GM18526 (cell line): Measurements from ENCODE around the gene UBIAD1.

Experiments
- POLR2A ChIP-seq: IDR thresholded peaks from 3 replicates; pipeline ENCODE4 v1.6.1; 2011; ENCODE audit not compliant: insufficient read length; ENCODE audit errors: extremely low read depth

Gene UBIAD1

DNA sequence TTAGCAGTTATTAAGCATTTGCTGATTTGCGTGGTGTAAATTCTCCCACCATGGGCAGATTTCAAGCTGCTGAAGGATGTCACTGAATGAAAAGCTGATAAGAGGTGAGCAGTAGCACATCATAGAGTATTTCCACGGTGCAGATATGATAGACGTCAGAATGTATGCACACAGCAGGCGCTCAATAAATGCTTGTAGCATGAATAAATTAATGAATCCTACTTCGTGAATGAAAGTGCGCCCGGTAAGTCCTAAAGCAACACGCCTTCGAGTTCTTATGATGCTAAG lies 510 bp upstream of the UBIAD1 start:
- TF ChIP-seq POLR2A, result no peak

DNA sequence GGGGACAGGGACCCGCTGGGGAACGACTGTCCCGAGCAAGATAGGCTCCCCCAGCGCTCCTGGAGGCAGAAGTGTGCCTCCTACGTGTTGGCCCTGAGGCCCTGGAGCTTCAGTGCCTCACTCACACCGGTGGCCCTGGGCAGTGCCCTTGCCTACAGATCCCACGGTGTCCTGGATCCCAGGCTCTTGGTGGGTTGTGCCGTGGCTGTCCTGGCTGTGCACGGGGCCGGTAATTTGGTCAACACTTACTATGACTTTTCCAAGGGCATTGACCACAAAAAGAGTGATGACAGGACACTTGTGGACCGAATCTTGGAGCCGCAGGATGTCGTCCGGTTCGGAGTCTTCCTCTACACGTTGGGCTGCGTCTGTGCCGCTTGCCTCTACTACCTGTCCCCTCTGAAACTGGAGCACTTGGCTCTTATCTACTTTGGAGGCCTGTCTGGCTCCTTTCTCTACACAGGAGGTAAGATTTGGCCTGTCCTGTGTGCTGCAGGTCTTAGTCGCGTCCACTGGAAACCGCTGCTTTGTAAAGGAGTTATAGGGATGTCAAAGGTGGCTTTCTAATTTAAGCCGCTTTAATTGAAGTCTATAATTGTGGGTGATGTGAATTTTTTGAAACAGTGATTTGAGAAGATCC lies 717 bp downstream of the UBIAD1 start:
- no peak for TF ChIP-seq POLR2A

DNA sequence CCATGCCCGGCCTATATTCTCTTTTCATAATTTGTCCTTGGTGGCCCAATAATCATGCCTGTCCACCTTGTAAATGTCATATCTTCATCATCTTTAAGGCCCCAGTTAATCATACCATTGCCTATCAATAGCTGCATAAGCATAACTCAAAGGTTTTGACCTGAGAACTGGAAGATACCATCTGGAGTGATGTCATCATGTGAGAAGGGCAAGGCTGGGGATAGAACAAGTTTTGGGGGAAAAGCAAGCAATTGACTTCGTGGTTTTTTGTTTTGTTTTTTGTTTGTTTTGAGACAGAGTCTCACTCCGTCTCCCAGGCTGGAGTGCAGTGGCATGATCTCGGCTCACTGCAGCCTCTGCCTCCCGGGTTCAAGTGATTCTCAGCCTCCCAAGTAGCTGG lies 6.2 kb downstream of the UBIAD1 start:
- no peak for TF ChIP-seq POLR2A

DNA sequence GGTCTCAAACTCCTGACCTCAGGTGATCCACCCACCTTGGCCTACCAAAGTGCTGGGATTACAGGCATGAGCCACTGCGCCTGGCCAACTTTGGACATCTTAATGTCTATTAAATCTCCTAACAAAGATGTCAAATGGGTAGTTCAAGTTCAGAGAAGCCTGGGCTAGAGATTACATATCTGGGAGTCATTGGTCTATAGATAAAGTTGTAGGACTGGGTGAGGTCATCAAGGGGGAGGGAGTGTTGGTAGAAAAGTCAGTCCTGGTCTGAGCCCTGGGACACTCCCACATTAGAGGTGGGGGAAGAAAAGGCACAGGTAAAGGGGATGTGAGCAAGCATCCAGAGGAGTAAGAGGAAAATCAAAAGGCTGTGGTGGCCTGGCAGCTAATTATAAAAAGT lies 6.6 kb downstream of the UBIAD1 start:
- no peak for TF ChIP-seq POLR2A

DNA sequence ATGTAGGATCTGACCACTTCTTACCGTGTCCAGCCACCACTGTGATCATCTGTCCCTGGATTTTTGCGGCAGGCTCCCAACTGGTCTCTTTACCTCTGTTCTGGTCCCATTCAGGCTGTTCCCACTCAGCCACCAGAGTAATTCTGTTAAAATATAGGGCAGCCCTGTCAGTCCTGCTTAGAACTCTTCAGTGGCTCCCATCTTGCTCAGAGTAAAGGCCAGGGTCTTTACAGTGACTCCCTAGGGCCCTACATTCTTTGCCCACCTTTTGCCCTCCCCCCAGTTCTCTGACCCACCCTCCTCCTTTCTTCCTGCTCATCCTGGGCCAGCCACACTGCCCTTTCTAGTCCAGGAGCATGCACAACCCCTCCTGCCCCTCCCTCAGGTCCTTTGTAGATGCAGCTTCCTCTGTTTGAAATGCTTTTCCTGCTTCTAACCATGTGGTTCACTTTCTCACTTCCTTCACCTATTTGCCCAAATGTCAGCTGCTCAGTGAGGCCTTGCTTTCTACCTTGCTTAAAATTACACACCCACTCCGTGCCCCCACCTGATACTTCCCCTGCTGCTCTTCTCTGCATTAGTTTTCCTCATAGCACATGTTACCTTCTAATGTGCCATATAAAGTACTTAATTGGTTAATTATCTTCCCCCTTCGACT lies 7.8 kb downstream of the UBIAD1 start:
- no peak for TF ChIP-seq POLR2A

DNA sequence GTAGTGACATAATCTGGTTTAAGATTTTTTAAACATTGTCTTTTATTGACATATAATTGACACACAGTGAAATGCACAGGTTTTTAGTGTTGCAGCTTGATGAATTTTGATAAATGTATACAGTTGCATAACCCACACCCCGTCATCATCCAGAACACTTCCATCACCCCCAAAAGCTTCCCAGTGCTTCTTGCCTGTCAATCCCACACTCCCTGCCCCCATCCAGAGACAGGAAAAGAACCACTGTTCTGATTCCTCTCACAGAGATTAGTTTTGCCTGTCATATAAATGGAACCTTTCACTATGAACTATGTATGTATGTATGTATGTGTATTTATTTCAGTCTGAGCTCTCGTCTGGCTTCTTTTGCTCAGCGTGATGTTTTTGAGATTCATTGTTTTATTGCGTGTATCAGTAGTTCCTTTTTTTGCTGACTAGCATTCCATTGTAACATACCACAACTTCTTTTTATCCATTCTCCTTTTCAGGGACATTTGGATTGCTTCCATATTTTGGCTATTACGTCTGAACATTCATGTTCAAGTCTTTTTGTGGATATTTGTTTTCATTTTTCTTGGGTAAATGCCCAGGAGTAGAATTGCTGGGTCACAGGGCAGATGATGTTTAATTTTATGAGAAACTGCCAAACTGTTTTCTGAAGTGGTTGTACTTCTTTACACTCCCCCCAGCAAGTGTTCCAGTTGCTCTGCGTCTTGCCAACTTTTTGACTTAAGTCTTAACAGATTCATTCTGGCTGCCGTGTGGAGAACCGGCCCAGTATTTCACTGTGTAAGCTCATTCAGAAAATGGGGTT lies 8.7 kb downstream of the UBIAD1 start:
- no peak for TF ChIP-seq POLR2A

DNA sequence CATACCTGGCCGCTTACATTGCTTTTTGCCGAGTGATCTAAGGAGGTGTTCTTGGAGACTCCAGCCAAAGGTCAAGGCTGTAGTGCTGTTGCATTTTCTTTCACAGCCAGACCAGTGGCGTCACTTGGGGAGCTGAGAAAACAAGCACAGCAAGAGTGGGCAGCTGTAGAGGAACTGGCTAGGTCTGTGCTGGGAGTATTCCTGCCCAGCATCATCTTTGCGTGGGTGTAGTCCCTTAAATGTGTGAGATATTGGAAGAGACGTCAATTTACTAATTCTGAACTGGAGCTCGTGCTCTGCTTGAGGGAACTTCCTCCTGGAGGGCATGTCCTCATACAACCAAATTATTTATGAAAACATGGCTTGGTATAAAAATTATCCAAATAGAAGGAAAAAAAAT lies 10.2 kb downstream of the UBIAD1 start:
- TF ChIP-seq POLR2A, result no peak

DNA sequence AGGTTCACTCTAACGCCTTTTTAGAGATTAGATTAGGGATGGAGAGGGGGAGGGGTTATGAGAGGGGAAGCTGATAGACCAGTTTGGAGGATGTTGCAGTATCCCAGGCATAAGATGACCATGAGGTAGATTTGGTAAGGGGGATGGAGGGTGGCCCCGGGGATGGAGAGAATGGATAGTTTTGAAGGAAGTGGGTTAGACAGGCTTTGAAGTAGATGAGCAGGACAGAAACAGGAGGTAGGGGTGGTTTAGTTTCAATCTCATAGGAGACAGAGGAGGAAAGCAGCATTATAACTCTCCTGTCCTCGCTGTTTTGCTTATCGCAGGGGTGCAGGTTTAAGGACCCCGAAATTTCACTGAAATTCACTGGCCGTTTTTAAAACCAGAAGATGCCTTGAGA lies 11.8 kb downstream of the UBIAD1 start:
- no peak for TF ChIP-seq POLR2A

DNA sequence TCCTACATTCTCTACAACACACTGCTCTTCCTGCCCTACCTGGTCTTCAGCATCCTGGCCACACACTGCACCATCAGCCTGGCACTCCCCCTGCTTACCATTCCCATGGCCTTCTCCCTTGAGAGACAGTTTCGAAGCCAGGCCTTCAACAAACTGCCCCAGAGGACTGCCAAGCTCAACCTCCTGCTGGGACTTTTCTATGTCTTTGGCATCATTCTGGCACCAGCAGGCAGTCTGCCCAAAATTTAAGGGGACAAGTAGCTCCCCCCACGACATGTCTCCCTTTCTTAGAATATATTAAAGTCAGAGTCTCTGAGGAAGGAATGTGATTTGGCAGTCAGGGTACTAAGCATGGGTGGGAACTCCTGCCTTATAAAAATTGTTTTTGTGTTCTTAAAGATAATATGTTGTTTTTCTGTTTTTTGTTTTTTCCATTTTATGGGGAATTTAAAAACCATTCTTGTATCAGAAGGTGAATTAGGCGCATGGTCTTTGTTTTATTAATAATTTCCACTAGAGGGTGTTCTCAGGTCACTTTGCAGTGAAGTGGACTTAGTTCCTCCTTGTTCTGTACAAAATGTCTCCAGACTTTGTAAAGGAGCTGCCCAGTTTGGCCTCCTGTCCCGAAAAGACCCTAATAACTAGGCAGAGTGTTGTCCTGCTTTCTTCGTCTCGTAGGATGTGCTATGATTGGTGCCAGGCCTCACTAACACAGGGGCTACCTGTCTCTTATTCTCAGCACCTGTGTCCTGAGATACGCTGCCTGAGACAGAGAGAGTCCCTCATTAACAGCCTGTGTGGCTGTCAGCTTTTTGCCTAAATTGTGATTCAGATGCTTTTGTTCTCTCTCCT lies 13.1 kb downstream of the UBIAD1 start:
- TF ChIP-seq POLR2A, result no peak

DNA sequence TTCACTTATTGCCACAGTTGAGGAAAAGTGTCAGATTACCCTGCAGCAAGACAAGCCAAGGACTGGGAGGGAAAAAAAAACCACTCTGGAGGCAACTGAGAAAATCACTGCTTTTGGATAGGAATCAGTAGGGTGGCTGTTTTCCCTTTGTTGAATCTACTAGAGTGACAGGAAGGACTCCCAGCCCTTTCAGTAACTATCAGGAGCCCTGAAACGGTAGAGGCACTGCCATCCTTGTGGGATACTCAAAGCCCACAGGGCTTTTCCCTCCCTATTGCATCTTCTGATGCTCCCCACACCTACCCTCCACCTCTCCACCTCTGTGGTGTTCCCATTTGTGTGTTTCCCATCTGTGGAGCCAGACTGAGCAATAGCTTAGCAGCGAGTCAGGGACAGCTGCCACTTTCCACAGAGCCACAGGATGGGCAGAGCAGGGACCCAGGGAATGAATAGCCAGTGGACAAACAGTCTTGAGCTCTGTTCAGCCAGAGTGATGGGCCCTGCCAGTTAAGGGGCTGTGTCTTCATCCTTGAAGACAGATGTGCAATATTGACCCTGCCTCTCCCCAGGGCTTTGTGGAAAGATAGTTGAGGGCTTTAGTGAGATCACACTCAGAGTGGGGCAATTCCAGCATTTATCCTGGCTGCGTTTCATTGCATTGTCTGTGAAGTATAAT lies 13.9 kb downstream of the UBIAD1 start:
- TF ChIP-seq POLR2A, result no peak

DNA sequence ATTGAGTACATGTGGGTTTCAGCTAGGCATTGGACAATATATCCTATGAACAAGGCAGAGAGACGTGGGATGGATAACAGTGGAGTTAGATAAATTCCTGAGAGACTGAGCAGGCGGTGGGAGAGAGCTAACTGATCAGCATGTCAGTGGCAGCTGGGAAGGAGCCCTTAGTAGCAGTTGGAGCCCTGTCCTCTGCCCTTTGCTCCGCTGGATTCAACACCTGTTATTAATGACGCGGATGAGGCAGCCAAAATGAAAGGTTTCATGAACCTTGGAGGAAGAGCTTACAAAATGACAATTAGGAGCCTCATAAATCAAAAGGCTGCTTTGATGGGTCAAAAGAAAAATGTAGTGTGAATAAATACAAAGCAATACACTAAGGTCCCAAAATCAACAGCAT lies 16.1 kb downstream of the UBIAD1 start:
- no peak for TF ChIP-seq POLR2A

DNA sequence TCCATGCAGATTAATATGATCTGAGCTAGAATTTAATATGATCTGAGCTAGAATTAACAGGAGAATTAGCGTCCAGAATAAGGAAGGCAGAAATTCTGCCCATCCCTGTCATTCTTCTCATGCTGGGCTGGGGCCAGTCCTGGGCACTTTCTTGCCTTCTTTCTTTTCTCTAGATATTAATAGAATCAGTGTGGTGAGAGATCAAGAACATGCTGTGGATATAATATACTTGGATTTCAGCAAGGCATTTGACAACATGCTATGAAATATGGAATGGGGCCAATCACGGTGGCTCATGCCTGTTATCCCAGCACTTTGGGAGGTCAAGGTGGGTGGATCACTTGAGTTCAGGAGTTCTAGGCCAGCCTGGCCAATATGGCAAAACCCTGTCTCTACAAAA lies 18.1 kb downstream of the UBIAD1 start:
- TF ChIP-seq POLR2A, result no peak

DNA sequence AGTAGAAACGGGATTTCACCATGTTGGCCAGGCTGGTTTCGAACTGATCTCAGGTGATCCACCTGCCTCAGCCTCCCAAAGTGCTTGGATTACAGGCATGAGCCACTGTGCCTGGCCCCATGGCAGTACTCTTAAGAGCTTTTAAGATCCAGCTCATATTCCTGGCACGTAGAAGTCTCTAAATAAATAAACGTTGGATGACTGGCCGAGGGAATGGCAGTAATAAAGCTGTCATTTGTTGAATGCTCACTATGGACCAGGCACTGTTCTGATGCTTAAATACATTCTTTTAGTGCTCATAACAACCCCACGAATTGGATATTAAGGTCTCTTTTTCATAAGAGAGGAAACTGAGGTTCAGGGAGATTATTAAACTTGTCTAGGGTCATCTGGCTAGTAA lies 20.9 kb downstream of the UBIAD1 start:
- no peak for TF ChIP-seq POLR2A

DNA sequence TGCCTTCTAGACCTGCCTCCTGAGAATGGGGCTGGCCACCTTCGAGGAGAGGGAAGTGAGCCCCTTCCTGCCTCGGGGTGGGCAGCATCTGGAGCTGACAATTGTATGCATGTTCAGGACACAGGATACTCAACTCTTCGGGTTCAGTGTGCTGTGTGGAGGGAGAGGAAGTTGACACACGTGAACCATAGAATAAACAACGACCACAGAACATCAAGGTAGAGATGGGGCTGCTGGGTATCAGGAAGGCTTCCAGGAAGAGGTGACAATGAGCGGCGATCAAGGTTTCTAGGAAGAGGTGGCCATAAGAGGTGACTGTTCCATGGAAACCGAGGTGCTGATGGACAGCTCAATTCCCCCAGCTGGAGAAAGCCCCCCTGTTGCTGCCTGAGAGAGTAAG lies 22.0 kb downstream of the UBIAD1 start:
- TF ChIP-seq POLR2A, result no peak

DNA sequence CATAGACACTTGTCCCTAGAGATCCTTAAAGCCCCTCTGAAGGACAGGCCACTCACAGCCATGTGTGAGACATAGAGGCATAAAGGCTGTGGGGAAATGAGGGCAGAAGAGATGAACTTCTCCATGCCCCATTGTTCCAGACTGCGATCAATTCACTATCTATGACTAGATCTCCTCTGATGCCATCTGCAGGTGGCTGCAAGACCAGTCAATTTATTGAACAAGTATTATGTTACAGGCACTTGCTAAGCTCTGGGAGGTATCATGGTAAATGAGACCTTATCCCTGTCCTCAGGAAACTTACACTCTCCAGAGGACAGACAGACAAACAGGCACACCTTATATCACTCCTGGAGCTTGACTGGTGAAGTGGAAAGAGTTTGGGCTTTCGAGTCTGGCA lies 22.9 kb downstream of the UBIAD1 start:
- no peak for TF ChIP-seq POLR2A
